ENCODE measurements around the gene AGBL3.
"Not testable (repeated sequence)": the region's sequence is repeated elsewhere in the genome, so short reads cannot be mapped to it uniquely, and the experiment has no call there.

The AGBL3 gene

DNA sequence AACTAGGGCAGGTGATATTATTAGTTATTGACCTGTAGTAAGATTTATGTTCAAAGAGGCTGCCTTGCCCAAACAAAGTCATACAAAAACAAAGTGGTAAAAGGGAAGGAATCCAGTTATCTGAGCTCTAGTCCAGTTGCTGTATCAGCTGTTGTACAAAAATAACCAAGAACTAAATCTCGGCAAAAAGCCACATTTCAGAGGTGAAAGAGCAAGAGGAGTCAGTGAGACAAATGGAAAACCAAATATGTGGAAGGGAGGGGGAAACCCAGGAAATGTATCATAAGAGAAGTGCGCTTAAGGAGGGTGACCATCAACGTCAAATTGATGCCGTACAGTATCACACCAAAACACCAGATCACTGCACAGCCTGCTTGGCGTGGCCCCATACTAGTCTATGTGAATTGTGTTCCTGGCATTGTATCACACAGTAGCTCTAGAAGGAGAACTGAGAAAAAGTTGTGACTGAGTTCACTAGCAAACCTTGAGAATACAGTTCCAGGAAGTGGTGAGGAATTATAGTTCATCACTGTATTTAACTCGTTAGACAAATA, 6.4 kb downstream of the AGBL3 start:
- Mint-ChIP-seq H3K4me3 (no peak overlapping the region), H3K9me3 (no peaks in the 10 kb centered on the region), H3K27ac (peak overlapping the region; percentile 80), H3K36me3 (peaks cover 30 to 53% of the 10 kb centered on the region in 2 donors), H3K27me3 (no peaks in the 10 kb centered on the region), H3K4me1 (peaks cover 34 to 50% of the 10 kb centered on the region in 2 donors)
- DNase-seq (peak; percentile 58), ATAC-seq (replicated peaks) (peak; percentile 95)

DNA sequence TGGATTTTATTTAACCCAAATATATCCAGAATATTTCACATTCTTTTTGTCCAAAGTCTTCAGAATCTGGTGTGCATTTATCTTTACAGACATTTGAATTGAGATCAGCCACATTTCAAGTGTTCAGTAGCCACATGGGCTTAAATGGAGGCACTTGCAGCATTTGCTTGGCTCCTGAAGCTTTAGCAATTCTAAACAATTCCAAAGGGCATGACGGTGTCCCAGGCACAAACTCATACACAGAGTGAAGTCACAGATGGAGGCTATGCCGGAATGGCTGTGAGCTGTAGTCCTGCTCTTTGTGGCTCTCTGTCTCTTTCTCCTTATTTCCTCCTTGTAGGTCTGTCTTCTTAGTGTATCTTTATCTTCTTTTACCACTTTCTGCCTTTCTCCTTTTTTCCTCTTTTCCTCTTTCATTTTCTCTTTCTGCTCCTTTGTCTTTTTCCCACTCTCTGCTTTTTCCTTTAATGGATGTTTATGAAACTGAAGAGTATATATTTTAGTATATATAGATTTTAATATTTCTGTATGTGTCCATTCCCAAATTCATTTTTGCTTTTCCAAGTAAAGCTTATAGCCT, 7.7 kb downstream of the AGBL3 start:
- ATAC-seq (replicated peaks) (no peak), DNase-seq (no peak)
- Mint-ChIP-seq H3K4me1 (peaks cover 32 to 50% of the 10 kb centered on the region in 2 donors), H3K27me3 (no peaks in the 10 kb centered on the region), H3K9me3 (no peaks in the 10 kb centered on the region), H3K27ac (peak overlapping the region; percentile 15), H3K4me3 (no peak overlapping the region), H3K36me3 (peaks cover 32 to 58% of the 10 kb centered on the region in 2 donors)

DNA sequence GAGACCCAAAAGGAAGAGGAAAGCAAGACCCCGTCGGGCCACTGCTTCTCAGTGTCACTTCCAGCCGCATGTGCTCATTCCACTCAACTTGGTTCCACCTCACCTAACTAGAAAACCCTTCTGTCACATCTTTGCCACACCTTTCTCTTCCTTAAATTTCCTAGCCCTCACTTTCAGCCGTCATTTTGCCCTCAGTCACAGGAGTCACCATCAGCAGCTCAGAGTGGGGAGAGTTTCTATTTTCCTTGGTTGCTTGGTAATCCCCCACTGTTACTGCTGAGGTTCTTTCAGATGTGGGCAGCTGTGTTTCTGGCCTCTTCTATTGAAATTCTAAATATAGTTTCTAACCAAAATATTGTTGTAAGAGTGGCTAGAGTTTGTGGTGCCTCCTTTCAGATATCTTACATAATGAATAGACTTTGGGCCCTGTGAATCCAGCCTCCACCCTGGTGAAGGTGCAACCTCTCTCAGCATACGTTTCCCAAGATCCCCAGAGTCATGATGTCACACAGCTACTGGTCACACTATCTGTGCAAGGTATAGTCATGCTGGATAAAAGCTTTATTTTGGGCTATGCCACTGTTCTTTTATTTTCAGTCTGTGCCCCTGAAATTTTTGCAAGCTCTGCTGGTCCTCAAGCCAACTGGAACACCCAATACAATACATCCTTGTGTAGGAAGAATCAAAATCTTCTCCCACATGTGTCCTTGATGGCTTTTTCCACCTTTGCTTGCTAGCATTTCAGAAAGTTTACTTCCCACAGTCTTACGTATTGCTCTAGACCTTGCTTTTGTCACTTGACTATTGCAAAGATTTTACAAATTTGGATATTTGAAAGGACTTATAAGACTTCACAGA, 9.2 kb downstream of the AGBL3 start:
- Mint-ChIP-seq H3K4me1 (peaks cover 27 to 42% of the 10 kb centered on the region in 2 donors), H3K36me3 (peaks cover 27 to 56% of the 10 kb centered on the region in 2 donors), H3K27me3 (no peaks in the 10 kb centered on the region), H3K9me3 (no peaks in the 10 kb centered on the region), H3K4me3 (peak overlapping the region; percentile 36 to 41), H3K27ac (peak overlapping the region; percentile 84)
- peak; percentile 45 to 47 for ATAC-seq (replicated peaks)
- peak; percentile 13 for DNase-seq

DNA sequence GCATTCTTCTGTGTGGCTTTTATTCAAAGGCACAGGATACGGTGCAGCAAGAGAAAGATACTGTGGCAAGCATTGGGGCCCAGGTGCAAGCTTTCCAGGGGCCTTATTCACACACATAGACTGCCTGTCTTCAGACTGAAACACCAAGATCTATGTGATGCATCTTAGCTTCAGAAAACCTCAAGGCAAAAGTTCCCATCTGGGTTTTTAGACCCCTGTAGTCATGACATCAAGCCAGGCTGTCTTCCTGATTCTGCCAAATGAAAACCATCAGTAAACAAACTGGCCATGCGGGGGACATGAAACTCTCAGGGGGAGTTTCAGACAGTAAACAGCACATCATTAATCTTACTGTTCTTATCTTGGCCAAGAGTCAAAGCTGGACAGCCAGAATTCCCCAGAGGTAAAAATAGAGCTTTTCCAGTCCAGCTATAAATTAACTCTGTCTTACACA, 9.8 kb downstream of the AGBL3 start:
- peak overlapping the region; percentile 42 for H3K27ac Mint-ChIP-seq
- H3K9me3 Mint-ChIP-seq: no peaks in the 10 kb centered on the region

DNA sequence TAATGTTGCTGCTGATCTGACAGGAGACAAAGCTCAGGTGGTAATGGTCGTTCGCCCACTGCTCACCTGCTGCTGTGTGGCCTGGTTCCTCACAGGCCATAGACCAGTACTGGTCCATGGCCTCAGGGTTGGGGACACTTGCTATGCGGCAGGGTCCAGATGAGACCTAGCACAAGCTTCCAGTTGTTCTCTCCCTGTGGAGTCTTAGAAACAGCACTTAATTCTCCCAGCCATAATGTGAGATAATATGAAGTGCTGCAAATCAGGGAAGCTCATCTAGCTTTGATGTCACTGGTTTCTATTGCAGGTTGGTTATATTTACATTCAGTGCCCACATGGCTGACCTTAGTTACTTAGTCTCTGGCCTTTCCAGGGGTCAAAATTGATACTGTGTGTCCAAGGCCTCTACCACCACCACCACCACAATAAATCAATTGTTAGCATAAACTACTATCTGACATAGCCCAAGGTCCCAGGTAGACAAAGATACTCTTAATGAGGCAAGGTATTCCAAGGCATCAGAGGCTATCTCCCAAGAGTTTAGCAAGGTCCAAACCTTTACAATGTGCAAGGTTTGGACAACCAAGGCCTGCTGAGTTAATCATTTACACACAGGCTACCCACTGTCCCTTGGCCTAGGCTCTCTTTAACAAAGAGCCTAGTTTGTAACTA, 11.0 kb downstream of the AGBL3 start:
- DNase-seq: no peak
- no peak for ATAC-seq (replicated peaks)
- H3K27me3 Mint-ChIP-seq: no peaks in the 10 kb centered on the region
- no peak overlapping the region for H3K4me3 Mint-ChIP-seq
- no peak overlapping the region for H3K27ac Mint-ChIP-seq
- peaks cover 16 to 24% of the 10 kb centered on the region in 2 donors for H3K4me1 Mint-ChIP-seq
- H3K9me3 Mint-ChIP-seq: peaks cover 0 to 4% of the 10 kb centered on the region in 2 donors
- H3K36me3 Mint-ChIP-seq: peaks cover 26 to 48% of the 10 kb centered on the region in 2 donors

More for the DNA sequence above, 9.8 kb downstream of the AGBL3 start:
- peaks cover 26 to 52% of the 10 kb centered on the region in 2 donors for H3K36me3 Mint-ChIP-seq
- ATAC-seq (replicated peaks) (peak in 1 of 2 donors; percentile 21), DNase-seq (peak; percentile 6)
- H3K4me1 Mint-ChIP-seq: peaks cover 21 to 35% of the 10 kb centered on the region in 2 donors
- no peaks in the 10 kb centered on the region for H3K27me3 Mint-ChIP-seq
- H3K4me3 Mint-ChIP-seq: no peak overlapping the region

DNA sequence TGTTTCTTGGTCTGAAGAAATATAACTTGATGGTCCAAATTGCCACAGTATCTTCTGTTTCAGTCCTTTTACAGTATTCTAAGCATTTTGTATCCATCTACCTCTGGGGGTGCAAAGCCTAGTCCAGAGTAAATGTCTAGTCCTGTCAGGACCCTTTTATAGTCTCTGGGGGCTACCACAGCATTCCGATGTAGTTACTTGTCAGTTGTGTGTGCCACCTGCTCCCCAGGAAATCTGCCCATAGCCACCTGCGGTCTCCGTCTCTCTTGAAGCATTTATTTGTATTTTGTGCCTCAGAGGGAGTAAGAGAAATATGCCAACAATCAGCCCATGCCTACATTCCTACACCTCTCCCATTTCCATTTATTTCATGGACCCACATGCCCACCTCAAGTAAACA, 12.8 kb downstream of the AGBL3 start:
- Mint-ChIP-seq H3K4me1 (peaks cover 6 to 18% of the 10 kb centered on the region in 2 donors), H3K4me3 (no peak overlapping the region), H3K27me3 (no peaks in the 10 kb centered on the region), H3K9me3 (peaks cover 0 to 4% of the 10 kb centered on the region in 2 donors), H3K36me3 (peaks cover 22 to 41% of the 10 kb centered on the region in 2 donors), H3K27ac (no peak overlapping the region)
- DNase-seq: no peak
- ATAC-seq (replicated peaks): no peak

DNA sequence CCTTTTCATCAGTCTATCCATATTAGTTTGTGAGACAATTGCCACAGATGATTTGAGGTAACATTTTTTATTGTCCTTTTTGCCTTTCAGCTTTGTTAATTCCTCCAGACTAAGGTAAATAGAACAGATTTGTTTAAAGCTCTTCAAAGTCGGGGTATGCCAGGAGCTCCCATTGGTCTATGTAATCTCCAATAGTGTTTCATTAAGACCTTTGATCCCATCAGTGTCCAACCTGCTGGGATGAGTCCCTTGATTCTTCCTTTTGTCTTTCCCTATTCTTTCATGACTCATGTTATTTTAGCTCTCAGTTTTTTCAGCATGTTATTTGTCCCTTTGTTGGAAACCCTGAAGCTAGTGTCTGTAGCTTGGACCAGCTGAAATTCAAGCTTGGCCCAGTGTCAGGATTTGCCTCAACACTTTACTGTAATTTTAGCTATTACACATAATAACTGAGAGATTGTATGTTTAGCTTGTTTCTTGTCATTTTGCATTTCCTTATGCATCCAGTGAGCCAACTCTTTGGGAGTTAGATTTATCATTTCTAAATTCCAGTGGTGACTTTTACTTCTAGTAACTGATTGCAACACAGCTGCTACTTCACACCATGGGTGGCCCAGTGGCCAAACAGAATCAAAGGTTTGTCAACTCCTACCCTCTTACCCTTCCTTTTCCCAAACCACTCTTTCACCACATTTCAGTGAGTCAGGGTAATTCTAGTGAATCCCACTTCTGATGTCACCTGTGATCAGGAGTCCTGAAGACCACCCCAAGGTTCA, 15.3 kb downstream of the AGBL3 start:
- Mint-ChIP-seq H3K4me1 (no peaks in the 10 kb centered on the region), H3K27me3 (no peaks in the 10 kb centered on the region), H3K4me3 (no peak overlapping the region), H3K27ac (no peak overlapping the region), H3K9me3 (peaks cover 0 to 4% of the 10 kb centered on the region in 2 donors), H3K36me3 (peaks cover 11 to 27% of the 10 kb centered on the region in 2 donors)
- DNase-seq (no peak), ATAC-seq (replicated peaks) (no peak)

DNA sequence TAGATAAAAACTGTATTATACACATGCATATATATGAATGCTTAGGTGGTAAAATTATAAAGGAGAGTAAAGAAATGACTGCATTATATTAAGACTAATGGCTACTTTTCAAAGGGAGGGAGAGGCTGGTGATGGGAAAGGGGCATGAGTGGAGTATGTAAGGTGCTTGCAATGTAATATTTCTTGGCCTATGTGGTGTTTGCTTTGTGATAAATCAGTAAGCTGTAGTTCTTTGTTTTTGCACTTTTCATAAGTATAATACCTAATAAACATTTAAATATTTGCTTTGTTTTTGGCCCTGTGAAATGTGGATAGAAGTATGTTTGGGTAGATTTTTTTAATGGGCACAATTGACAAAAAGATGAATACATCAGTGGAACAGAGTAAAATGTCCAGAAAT, 25.9 kb downstream of the AGBL3 start:
- ATAC-seq (replicated peaks) (no peak), DNase-seq (no peak)
- H3K27me3 Mint-ChIP-seq: peaks cover 0 to 4% of the 10 kb centered on the region in 2 donors
- H3K9me3 Mint-ChIP-seq: peaks cover 0 to 6% of the 10 kb centered on the region in 2 donors
- peaks cover 0 to 6% of the 10 kb centered on the region in 2 donors for H3K36me3 Mint-ChIP-seq
- no peaks in the 10 kb centered on the region for H3K4me1 Mint-ChIP-seq
- no peak overlapping the region for H3K27ac Mint-ChIP-seq
- no peak overlapping the region for H3K4me3 Mint-ChIP-seq

DNA sequence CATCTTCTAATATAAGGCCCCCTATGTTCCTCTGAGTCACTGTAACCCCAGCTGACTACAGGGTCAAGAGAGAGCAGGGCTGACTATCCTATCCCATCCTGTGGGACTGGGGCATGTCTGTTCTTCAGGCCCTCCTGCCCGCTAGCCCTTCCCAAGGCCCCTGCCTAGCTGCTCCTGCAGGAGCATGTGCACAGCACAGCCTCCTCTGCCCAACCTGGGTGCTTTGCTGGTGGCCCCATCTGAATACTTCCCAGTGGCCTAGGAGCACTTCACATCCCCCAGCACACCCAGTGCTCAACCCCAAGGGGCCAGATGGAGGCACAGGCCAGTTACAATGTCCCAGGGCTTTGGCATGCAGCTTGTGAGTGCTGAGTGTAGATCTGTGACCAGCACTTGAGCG, 37.3 kb downstream of the AGBL3 start:
- H3K36me3 Mint-ChIP-seq: peaks cover 6 to 11% of the 10 kb centered on the region in 2 donors
- H3K27me3 Mint-ChIP-seq: no peaks in the 10 kb centered on the region
- H3K4me1 Mint-ChIP-seq: no peaks in the 10 kb centered on the region
- peaks cover 7 to 14% of the 10 kb centered on the region in 2 donors for H3K9me3 Mint-ChIP-seq
- H3K4me3 Mint-ChIP-seq: no peak overlapping the region
- DNase-seq: no peak
- no peak for ATAC-seq (replicated peaks)
- no peak overlapping the region for H3K27ac Mint-ChIP-seq

DNA sequence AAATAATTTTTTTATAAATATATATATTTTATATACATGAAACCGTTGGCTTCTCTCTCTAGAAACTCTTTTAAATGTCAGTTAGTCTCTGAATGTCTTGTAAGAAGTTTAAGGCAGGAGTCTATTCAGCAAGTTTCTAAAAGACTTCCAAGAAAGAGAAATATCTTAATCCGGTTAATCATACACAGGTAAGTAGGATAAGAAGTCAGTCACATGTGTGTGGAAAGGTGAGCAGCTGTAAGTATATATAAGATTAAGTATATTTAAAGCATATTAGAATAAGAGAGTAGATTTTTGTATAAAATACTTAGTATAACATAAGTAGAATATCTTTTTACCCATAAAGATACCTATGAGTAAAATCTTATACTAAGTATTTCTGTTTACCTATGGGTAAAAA, 48.9 kb downstream of the AGBL3 start:
- no peak for ATAC-seq (replicated peaks)
- Mint-ChIP-seq H3K36me3 (no peaks in the 10 kb centered on the region), H3K27ac (no peak overlapping the region), H3K4me3 (no peak overlapping the region), H3K9me3 (peaks cover 0 to 5% of the 10 kb centered on the region in 2 donors), H3K4me1 (no peaks in the 10 kb centered on the region), H3K27me3 (peaks cover 0 to 12% of the 10 kb centered on the region in 2 donors)
- DNase-seq: no peak

DNA sequence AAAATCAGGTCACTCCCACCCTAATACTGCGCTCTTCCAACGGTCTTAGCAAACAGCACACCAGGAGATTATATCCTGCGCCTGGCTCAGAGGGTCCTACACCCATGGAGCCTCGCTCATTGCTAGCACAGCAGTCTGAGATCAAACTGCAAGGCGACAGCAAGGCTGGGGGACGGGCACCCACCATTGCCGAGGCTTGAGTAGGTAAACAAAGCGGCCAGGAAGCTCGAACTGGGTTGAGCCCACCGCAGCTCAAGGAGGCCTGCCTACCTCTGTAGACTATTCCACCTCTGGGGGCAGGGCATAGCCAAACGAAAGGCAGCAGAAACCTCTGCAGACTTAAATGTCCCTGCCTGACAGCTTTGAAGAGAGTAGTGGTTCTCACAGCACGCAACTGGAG, 80.7 kb downstream of the AGBL3 start:
- not testable (repeated sequence) for DNase-seq; ATAC-seq (replicated peaks); H3K4me3 Mint-ChIP-seq; H3K27ac Mint-ChIP-seq; H3K4me1 Mint-ChIP-seq
- H3K36me3 Mint-ChIP-seq: peaks cover 12 to 16% of the 10 kb centered on the region in 2 donors
- peaks cover 3 to 10% of the 10 kb centered on the region in 2 donors for H3K27me3 Mint-ChIP-seq
- peaks cover 9 to 12% of the 10 kb centered on the region in 2 donors for H3K9me3 Mint-ChIP-seq

DNA sequence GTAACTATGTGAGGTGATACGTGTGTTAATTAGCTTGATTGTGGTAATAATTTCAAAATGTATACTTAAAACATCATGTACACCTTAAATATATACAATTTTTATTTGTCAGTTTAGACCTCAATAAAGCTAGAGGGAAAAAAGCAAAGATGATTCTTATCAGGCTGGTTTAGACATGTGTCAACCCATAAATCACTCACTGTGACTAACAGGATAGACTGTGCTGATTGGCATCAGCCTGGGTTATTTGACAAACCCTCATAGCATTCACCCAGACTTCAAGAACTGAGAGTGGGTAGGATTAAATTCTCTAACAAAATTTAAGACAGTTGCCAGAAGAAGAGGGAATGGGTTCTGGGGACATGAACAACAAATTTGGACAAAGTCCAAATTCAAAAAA, 87.8 kb downstream of the AGBL3 start:
- no peak for ATAC-seq (replicated peaks)

DNA sequence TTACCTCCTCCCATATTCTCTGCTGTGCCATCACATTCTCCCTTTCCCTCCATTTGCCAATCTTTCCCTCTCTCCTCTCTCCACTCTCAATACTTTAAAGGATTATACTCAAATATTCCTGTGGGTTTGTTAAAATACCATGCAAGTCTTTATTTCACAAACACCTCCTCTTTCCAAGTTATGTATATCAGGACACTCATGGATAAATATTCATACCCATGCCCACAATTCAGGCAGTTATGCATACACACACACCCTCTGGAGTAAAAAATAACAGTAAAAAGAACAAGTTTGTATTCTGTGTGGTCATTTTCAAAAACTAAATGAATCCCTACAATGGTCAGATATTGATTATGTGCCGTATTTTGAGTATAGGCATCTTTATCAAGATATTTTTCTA, 88.2 kb downstream of the AGBL3 start:
- DNase-seq: no peak
- H3K27ac Mint-ChIP-seq: no peak overlapping the region
- peaks cover 0 to under 1% of the 10 kb centered on the region in 2 donors for H3K36me3 Mint-ChIP-seq
- peaks cover 0 to 2% of the 10 kb centered on the region in 2 donors for H3K9me3 Mint-ChIP-seq
- H3K27me3 Mint-ChIP-seq: peaks cover 0 to 2% of the 10 kb centered on the region in 2 donors
- no peak overlapping the region for H3K4me3 Mint-ChIP-seq
- no peak for ATAC-seq (replicated peaks)
- no peaks in the 10 kb centered on the region for H3K4me1 Mint-ChIP-seq

More for the DNA sequence above, 87.8 kb downstream of the AGBL3 start:
- H3K9me3 Mint-ChIP-seq: peaks cover 0 to 2% of the 10 kb centered on the region in 2 donors
- no peak overlapping the region for H3K4me3 Mint-ChIP-seq
- no peak for DNase-seq
- peaks cover 0 to 5% of the 10 kb centered on the region in 2 donors for H3K27me3 Mint-ChIP-seq
- no peak overlapping the region for H3K27ac Mint-ChIP-seq
- H3K36me3 Mint-ChIP-seq: peaks cover 0 to 2% of the 10 kb centered on the region in 2 donors
- no peaks in the 10 kb centered on the region for H3K4me1 Mint-ChIP-seq
